Measurements from ENCODE around the gene MAGEA8. TPM values are rescaled to one million over a fixed set of nuclear protein-coding genes. Genes with fewer than 3 reads are reported as not detected.
A peak's percentile ranks its signal among the peaks of the same experiment; 100 is the strongest.

MAGEA8 gene
- total and polyA plus RNA-seq, 9 of the 15 experiments (the other 6 are each of a cell fraction or from before 2014, with no cell fraction given): 0.49 to 4.6 (median 1.9) TPM

- 88% methylated on average over 4 of the region's 4 CpGs for WGBS (ENCODE audit: insufficient coverage, low coverage, missing lambda C conversion rate)
- ChIA-PET POLR2A (interaction anchor here (0.6 kb wide), 1 partner anchor 464 kb away, joined by 3 read pairs; no protein-coding TSS in a partner anchor), CTCF (ENCODE audit: low intra/inter-chr PET ratio) (no interaction called here)
- H3K4me3 ChIP-seq: no peak overlapping the region
- ATAC-seq (peak; percentile 75), FAIRE-seq (no peak), DNase-seq (ENCODE audit: extremely low read depth in 1 of 4, low spot score in 3 of 4) (no peak)
- no peaks in the 10 kb centered on the region for H3K79me2 ChIP-seq (ENCODE audit: control insufficient read depth, insufficient read depth, low read length)
- H3K4me1 ChIP-seq (replicated peaks in 1 of 2; ENCODE audit: control insufficient read depth in 2 of 2, insufficient read depth in 2 of 2, low read length in 2 of 2): no peaks in the 10 kb centered on the region; a peak in 2 of 5 replicates
- no peak overlapping the region for H3K9ac ChIP-seq (ENCODE audit: insufficient read depth in 1 of 2, low read depth in 2 of 2, low read length in 2 of 2)
- H4K20me1 ChIP-seq (replicated peaks; ENCODE audit: control insufficient read depth, insufficient read depth, low read length): no peaks in the 10 kb centered on the region
- H3K36me3 ChIP-seq (ENCODE audit: control insufficient read depth, insufficient read depth, low read length): no peaks in the 10 kb centered on the region
- H3K9me3 ChIP-seq (replicated peaks; ENCODE audit: control insufficient read depth, insufficient read depth, low read depth, low read length): no peaks in the 10 kb centered on the region
- in situ Hi-C loops (cut with MboI) (no loop called here), intact Hi-C loops (cut with micrococcal nuclease) (no loop called here)
- no peak overlapping the region for H3K4me2 ChIP-seq (ENCODE audit: insufficient read depth, low read length)
- H3K9me1 ChIP-seq (ENCODE audit: control insufficient read depth, insufficient read depth, low read length): no peaks in the 10 kb centered on the region
- BruUV-seq (replicated peaks): no TSS peak
- no peaks in the 10 kb centered on the region for H3K27me3 ChIP-seq (ENCODE audit: control insufficient read depth in 2 of 2, insufficient read depth in 2 of 2, low read length in 2 of 2)
- H3K27ac ChIP-seq (ENCODE audit: extremely low read depth, low read depth, low read length): no peak overlapping the region
- H2AFZ ChIP-seq (ENCODE audit: low read depth, low read length): peak overlapping the region; percentile 33; the same call in 1 of the 2 replicates
- TF ChIP-seq POLR3G (IDR thresholded peaks at IDR 0.05; ENCODE audit: extremely low read depth, insufficient read length, insufficient replicate concordance): no peak
- TF ChIP-seq MAFK (IDR thresholded peaks at IDR 0.05; ENCODE audit: low read length): no peak
- no peak for TF ChIP-seq BMI1 (IDR thresholded peaks at IDR 0.05; ENCODE audit: low read length)
- TF ChIP-seq ZNF311 (CRISPR knock-in tag; IDR thresholded peaks at IDR 0.05): no peak
- no peak for TF ChIP-seq ZBTB34 (CRISPR knock-in tag; IDR thresholded peaks at IDR 0.05)
- no peak for TF ChIP-seq ETS1 (conservative IDR thresholded peaks at IDR 0.05; ENCODE audit: control insufficient read depth, low read depth, low read length)
- TF ChIP-seq ATF4 (CRISPR knock-in tag; IDR thresholded peaks at IDR 0.05): no peak
- no peak for TF ChIP-seq FOSL1 (tag; conservative IDR thresholded peaks at IDR 0.05)
- TF ChIP-seq KHSRP (IDR thresholded peaks at IDR 0.05): no peak
- no peak for TF ChIP-seq COPS2 (conservative IDR thresholded peaks at IDR 0.05)
- TF ChIP-seq BRCA1 (IDR thresholded peaks at IDR 0.05): no peak
- no peak for TF ChIP-seq BRCA1 (CRISPR knock-in tag; IDR thresholded peaks at IDR 0.05)
- no peak for TF ChIP-seq NFXL1 (CRISPR knock-in tag; IDR thresholded peaks at IDR 0.05)
- TF ChIP-seq GABPA (tag; conservative IDR thresholded peaks at IDR 0.05; ENCODE audit: low read depth): no peak
- TF ChIP-seq ZFP36 (IDR thresholded peaks at IDR 0.05; ENCODE audit: low read depth, low read length, partially characterized antibody): no peak
- no peak for TF ChIP-seq MYNN (IDR thresholded peaks at IDR 0.05)
- TF ChIP-seq MYNN (CRISPR knock-in tag; IDR thresholded peaks at IDR 0.05): no peak
- TF ChIP-seq ZNF143 (CRISPR knock-in tag; IDR thresholded peaks at IDR 0.05): no peak
Observed at GRCh38 chrX:149909324-149910177, 28.6 kb downstream of the MAGEA8 start.

Measured in K562 (cell line).